ENCODE measurements around the gene LAMC3.

DNA sequence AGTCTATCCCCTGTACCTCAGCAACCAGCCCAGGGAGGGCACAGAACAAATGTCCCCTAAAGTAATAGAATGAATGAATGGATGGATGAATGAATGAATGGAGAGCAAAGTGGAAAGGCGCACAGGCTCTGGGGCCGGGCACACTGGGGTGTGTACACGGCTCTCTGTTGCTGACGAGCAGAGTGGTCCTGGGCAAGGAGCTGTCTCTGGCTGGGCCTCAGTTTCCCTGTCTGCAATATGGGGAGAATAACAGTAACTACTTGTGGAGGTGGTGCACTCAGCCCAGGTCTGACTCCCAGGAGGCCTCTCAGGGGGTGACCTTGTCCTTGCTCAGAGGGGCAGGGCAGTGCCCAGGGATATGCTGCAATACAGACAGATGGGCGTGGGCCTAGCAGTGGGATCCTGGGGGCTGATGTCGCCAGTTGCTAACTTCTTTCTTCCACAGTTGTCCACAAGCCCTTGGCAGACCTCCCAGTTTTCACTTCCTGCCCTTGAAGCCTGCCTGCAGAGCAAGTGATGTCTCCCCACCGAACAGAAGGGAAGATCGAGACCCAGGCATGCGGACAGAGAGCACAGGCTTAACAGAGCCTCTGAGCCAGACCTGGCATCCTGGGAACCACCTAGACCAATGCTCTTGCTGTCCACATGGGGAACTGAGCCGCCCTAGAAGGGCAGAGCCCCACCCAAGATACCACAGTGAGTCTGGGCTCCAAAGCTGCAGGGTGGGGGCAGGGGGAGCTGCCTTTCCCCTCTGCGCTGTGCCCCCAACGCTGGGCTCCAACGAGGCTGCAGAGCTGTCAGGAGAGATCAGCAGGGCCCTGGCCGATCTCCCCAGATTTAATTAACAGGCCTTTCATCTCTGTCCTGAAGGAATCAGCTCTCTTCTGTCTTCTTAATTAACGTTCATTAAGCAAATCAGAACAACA is 13.6 kb upstream of the LAMC3 start:
- TF ChIP-seq, protein P1, sequence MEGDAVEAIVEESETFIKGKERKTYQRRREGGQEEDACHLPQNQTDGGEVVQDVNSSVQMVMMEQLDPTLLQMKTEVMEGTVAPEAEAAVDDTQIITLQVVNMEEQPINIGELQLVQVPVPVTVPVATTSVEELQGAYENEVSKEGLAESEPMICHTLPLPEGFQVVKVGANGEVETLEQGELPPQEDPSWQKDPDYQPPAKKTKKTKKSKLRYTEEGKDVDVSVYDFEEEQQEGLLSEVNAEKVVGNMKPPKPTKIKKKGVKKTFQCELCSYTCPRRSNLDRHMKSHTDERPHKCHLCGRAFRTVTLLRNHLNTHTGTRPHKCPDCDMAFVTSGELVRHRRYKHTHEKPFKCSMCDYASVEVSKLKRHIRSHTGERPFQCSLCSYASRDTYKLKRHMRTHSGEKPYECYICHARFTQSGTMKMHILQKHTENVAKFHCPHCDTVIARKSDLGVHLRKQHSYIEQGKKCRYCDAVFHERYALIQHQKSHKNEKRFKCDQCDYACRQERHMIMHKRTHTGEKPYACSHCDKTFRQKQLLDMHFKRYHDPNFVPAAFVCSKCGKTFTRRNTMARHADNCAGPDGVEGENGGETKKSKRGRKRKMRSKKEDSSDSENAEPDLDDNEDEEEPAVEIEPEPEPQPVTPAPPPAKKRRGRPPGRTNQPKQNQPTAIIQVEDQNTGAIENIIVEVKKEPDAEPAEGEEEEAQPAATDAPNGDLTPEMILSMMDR (IDR thresholded peaks at IDR 0.05): no peak
- TF ChIP-seq POLR2A (IDR thresholded peaks at IDR 0.05): no peak
- TF ChIP-seq EP300 (IDR thresholded peaks at IDR 0.05): no peak
- TF ChIP-seq POLR2AphosphoS5 (IDR thresholded peaks at IDR 0.05): no peak

Measured in stomach (tissue), 4 donors.